ENCODE measurements around the gene ADGRG7. TPM values are rescaled to one million over a fixed set of nuclear protein-coding genes. Genes with fewer than 3 reads are reported as not detected.
"Not testable (repeated sequence)": the region's sequence is repeated elsewhere in the genome, so short reads cannot be mapped to it uniquely, and the experiment has no call there.

ADGRG7 gene
- total RNA-seq, 1 donor from 2014 or later = not detected

GRCh38 chr3:100578646-100579045 is 30.8 kb upstream of the ADGRG7 start:
- TF ChIP-seq, protein P1, sequence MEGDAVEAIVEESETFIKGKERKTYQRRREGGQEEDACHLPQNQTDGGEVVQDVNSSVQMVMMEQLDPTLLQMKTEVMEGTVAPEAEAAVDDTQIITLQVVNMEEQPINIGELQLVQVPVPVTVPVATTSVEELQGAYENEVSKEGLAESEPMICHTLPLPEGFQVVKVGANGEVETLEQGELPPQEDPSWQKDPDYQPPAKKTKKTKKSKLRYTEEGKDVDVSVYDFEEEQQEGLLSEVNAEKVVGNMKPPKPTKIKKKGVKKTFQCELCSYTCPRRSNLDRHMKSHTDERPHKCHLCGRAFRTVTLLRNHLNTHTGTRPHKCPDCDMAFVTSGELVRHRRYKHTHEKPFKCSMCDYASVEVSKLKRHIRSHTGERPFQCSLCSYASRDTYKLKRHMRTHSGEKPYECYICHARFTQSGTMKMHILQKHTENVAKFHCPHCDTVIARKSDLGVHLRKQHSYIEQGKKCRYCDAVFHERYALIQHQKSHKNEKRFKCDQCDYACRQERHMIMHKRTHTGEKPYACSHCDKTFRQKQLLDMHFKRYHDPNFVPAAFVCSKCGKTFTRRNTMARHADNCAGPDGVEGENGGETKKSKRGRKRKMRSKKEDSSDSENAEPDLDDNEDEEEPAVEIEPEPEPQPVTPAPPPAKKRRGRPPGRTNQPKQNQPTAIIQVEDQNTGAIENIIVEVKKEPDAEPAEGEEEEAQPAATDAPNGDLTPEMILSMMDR (IDR thresholded peaks at IDR 0.05) = no peak
- H3K4me1 Mint-ChIP-seq (ENCODE audit: unreplicated experiment) = peaks cover 20% of the 10 kb centered on the region

GRCh38 chr3:100580147-100580546 is 29.3 kb upstream of the ADGRG7 start:
- Mint-ChIP-seq H3K4me3 (ENCODE audit: unreplicated experiment) (no peak overlapping the region), H3K36me3 (ENCODE audit: unreplicated experiment) (peaks cover 16% of the 10 kb centered on the region)

More at GRCh38 chr3:100578646-100579045, 30.8 kb upstream of the ADGRG7 start:
- H3K36me3 Mint-ChIP-seq (ENCODE audit: unreplicated experiment) = peaks cover 14% of the 10 kb centered on the region
- no peak for DNase-seq (ENCODE audit: extremely low spot score, unreplicated experiment)
- no peaks in the 10 kb centered on the region for H3K27me3 Mint-ChIP-seq (ENCODE audit: unreplicated experiment)
- no peak overlapping the region for H3K27ac Mint-ChIP-seq (ENCODE audit: unreplicated experiment)
- H3K4me3 Mint-ChIP-seq (ENCODE audit: unreplicated experiment) = no peak overlapping the region
- H3K9me3 Mint-ChIP-seq (ENCODE audit: unreplicated experiment) = peaks cover 4% of the 10 kb centered on the region

DNA sequence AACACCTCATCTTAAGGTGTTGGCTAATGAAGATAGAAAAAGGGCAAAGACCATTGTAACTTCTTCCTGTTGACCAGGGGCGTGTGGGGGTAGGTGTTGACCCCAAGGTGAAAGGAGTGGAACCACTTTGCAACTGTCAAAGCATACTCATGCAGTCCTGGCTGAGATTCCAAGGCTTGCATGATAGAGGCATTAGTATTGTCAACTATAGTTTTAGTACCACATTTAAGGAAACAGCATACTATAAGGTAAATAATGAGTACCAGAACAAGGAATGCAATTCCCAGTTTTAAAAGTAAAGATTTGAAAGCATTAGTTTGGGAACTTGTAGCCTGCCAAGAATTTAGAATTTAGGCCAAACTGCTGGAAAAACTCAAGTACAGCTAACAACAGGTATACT is 27.8 kb upstream of the ADGRG7 start:
- Mint-ChIP-seq H3K4me1 (ENCODE audit: unreplicated experiment) (peaks cover 20% of the 10 kb centered on the region), H3K27ac (ENCODE audit: unreplicated experiment) (no peak overlapping the region), H3K27me3 (ENCODE audit: unreplicated experiment) (no peaks in the 10 kb centered on the region), H3K36me3 (ENCODE audit: unreplicated experiment) (peaks cover 16% of the 10 kb centered on the region), H3K9me3 (ENCODE audit: unreplicated experiment) (peaks cover 12% of the 10 kb centered on the region), H3K4me3 (ENCODE audit: unreplicated experiment) (no peak overlapping the region)
- TF ChIP-seq, protein P1 (IDR thresholded peaks at IDR 0.05) = no peak
- no peak for DNase-seq (ENCODE audit: extremely low spot score, unreplicated experiment)

More at GRCh38 chr3:100580147-100580546, 29.3 kb upstream of the ADGRG7 start:
- peaks cover 20% of the 10 kb centered on the region for H3K4me1 Mint-ChIP-seq (ENCODE audit: unreplicated experiment)
- H3K27me3 Mint-ChIP-seq (ENCODE audit: unreplicated experiment) = no peaks in the 10 kb centered on the region
- H3K27ac Mint-ChIP-seq (ENCODE audit: unreplicated experiment) = no peak overlapping the region
- TF ChIP-seq, protein P1 (IDR thresholded peaks at IDR 0.05) = no peak
- DNase-seq (ENCODE audit: extremely low spot score, unreplicated experiment) = no peak
- H3K9me3 Mint-ChIP-seq (ENCODE audit: unreplicated experiment) = peaks cover 8% of the 10 kb centered on the region

DNA sequence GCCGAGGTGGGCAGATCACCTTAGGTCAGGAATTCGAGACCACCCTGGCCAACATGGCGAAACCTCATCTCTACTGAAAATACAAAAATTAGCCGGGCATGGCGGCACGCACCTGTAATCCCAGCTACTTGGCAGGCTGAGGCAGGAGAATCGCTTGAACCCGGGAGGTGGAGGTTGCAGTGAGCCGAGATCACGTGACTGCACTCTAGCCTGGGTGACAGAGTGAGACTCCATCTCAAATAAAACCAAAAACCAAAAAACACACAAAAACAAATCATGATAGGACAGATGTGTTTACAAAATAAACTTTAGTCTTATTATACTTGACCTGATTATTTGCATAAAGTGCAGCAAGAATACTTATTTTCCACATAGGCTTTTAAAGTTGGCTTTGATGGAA is 27.2 kb upstream of the ADGRG7 start:
- not testable (repeated sequence) for H3K27me3 Mint-ChIP-seq (ENCODE audit: unreplicated experiment); H3K4me3 Mint-ChIP-seq (ENCODE audit: unreplicated experiment); DNase-seq (ENCODE audit: extremely low spot score, unreplicated experiment); H3K27ac Mint-ChIP-seq (ENCODE audit: unreplicated experiment)
- peaks cover 16% of the 10 kb centered on the region for H3K4me1 Mint-ChIP-seq (ENCODE audit: unreplicated experiment)
- peaks cover 12% of the 10 kb centered on the region for H3K9me3 Mint-ChIP-seq (ENCODE audit: unreplicated experiment)
- peaks cover 12% of the 10 kb centered on the region for H3K36me3 Mint-ChIP-seq (ENCODE audit: unreplicated experiment)

DNA sequence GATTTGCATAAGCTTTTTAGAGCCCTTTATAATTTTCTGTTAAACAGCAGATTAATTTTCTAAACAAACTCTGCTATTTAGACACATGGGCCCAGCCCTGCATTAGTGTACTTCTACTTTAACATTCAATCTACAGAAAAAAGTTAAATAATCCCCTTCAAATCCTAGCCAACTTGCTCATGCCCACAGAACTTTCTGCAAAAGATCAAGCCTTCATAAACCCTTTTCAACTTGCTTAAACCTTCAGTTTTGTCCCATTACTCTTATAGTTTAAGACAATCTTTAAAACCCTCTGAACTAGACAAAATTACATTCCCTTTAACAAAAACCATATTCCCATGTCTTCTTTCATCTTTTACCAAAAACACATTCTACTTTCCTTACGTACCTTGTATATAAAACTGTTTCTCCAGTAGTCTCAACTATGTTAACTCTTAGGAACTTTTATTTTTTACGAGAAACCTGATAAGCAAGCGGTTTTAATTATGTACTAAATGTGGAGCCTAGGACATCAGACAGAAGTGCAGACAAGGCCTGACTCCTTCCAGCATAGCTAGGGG is 25.2 kb upstream of the ADGRG7 start:
- DNase-seq (ENCODE audit: extremely low spot score, unreplicated experiment) = no peak
- H3K27ac Mint-ChIP-seq (ENCODE audit: unreplicated experiment) = no peak overlapping the region
- H3K9me3 Mint-ChIP-seq (ENCODE audit: unreplicated experiment) = peaks cover 12% of the 10 kb centered on the region
- peaks cover 5% of the 10 kb centered on the region for H3K36me3 Mint-ChIP-seq (ENCODE audit: unreplicated experiment)
- TF ChIP-seq, protein P1 (IDR thresholded peaks at IDR 0.05) = no peak
- H3K27me3 Mint-ChIP-seq (ENCODE audit: unreplicated experiment) = no peaks in the 10 kb centered on the region
- peaks cover 16% of the 10 kb centered on the region for H3K4me1 Mint-ChIP-seq (ENCODE audit: unreplicated experiment)
- H3K4me3 Mint-ChIP-seq (ENCODE audit: unreplicated experiment) = no peak overlapping the region

All from osteocyte (in vitro differentiated cells).